GM19467 (cell line): ENCODE results near the gene TUBA4A.

Source experiments
- ATAC-seq: cut with Tn5 transposase; IDR thresholded peaks from one replicate; pipeline ENCODE4 v1.9.1; 2021; ENCODE audit warnings: mild to moderate bottlenecking, moderate library complexity; ENCODE audit not compliant: unreplicated experiment

Gene TUBA4A

GRCh38 chr2:219253753-219254589, at the start of gene TUBA4A:
TSS of gene TUBA4A (minus strand) at chr2:219253918. CDS start at chr2:219253858, 60 bp downstream.
- ATAC-seq = peak; percentile 41

GRCh38 chr2:219302412-219302968, 48.8 kb upstream of the TUBA4A start:
- no peak for ATAC-seq

DNA sequence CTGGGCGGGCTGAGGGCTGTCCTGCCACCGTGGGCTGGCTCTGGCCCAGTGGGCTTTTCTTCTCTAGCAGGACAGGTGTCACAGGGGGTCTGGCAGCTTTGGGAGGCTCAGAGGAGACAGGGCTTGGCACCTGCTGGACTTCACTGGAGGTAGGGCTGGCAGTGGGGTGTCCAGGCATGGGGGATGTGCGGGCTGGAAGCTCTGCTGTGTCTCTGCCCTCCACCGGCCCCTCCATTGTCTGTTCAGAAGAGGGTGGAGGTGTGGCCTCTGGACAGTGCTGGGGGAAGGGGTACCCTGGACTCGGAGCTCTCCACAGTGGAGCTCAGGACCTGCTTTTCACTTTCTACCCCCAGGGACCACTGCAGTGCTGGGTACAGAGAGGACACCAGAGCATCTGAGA, 46.3 kb upstream of the TUBA4A start:
- no peak for ATAC-seq

- no peak for ATAC-seq
Measured at GRCh38 chr2:219299372-219299760, 45.6 kb upstream of the TUBA4A start.

- ATAC-seq = peak; percentile 57
Measured at GRCh38 chr2:219298759-219299371, 45.1 kb upstream of the TUBA4A start.

GRCh38 chr2:219297766-219298456, 44.2 kb upstream of the TUBA4A start:
- ATAC-seq = no peak

DNA sequence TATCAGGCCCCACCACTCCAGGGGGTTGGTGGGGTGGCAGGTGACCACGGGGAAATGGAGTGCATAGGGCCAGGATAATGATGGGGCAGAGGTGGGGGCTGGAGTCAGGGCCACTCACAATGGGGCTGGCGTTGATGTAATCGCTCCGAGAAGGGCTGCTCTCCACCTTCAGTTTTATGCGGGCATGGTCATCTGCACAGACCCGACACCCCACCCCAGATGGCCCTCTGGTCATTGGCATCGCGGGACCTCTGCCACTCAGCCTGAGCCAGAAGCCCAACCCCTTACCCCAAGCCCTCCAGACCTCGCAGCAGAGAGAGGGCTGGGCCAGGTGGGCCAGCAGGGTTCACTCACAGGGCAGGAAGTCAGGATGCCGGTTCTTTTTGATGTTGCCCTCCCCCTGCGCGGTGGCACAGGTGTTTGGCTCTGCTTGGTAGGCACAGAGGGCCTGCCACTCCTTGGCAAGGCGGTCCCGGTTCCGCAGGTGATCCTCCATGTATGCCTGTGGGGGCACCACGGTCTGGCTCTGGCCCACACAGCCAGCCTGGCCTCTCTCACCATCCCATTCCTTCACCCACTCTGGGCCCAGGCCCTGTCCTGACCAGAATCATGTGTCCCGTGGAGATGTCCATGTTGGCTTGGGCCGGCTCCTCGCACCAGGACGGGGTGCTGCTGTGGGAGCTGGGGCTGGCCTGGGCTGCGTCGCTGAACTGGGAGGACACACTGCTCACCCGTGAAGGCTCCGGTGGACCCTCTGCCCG, 43.1 kb upstream of the TUBA4A start:
- no peak for ATAC-seq

GRCh38 chr2:219296142-219296541, 42.4 kb upstream of the TUBA4A start:
- no peak for ATAC-seq

DNA sequence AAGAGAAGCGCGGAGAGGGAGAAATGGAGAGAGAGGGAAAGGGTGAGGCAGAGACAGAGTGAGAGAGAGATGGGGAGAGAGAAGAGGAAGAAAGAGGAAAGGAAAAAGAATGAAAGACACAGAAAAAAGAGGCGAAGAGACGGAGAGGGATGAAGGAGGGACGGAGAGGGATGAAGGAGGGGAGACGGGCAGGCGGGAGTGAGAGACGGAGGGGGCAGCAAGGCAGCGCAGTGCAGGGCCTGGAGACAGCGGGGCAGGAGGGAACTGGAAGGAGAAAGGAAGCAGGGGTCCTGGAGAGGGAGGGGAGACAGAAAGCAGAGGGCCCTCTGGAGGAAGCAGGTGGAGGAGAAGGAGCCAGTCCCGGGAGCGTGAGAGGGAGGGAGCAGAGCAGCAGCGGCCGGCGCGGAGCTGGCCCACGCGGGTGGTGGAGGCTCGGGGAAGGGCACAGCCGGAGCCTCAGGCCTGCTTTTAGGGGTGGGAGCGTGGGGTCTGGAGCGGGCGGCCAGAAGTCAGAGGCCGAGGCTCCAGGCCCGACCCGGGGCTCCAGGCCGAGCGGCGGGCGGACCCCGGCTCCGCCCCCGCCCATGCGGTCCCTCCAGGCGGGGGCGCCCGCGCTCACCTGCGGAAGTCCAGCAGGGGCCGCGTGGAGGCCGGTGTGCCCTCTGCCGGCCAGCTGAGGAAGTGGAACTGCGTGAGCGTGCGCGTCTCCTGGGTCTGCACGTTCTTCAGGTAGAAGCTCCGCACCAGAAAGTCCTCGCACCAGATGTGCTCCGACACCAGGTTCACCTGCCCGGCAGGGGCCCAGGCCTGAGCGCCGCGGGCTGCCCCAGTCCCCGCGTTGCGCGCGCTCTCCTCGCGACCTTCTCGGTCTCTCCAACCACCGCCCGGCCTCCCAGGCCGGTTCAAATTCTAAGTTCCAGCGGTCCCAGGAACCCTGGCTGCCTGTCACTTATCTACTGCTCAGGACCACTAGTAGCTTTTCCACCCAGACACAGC, 40.9 kb upstream of the TUBA4A start:
- peak; percentile 76 for ATAC-seq

- no peak for ATAC-seq
Measured at GRCh38 chr2:219293736-219294231, 40.1 kb upstream of the TUBA4A start.

- ATAC-seq = no peak
Measured at GRCh38 chr2:219292616-219293015, 38.9 kb upstream of the TUBA4A start.

GRCh38 chr2:219291910-219292490, 38.3 kb upstream of the TUBA4A start:
- ATAC-seq = no peak

DNA sequence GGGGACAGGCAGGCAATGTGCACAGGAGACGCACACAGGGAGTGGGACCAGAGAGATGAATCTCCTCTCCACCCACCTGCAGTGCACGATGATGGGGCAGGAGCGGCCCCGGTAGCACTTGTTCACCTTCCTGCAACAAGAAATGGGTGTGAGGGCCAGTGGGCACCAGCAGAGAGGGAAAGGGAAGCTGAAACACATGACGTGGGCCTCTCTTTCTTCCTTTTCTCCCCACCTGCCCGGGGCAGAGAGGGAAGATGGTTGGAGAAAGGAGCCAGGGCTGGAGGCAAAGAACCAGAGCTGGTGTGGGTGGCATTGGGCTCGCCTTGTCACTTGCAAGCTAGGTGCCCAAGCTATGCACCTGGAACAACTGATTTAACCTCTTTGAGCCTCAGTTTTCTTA, 37.7 kb upstream of the TUBA4A start:
- no peak for ATAC-seq

DNA sequence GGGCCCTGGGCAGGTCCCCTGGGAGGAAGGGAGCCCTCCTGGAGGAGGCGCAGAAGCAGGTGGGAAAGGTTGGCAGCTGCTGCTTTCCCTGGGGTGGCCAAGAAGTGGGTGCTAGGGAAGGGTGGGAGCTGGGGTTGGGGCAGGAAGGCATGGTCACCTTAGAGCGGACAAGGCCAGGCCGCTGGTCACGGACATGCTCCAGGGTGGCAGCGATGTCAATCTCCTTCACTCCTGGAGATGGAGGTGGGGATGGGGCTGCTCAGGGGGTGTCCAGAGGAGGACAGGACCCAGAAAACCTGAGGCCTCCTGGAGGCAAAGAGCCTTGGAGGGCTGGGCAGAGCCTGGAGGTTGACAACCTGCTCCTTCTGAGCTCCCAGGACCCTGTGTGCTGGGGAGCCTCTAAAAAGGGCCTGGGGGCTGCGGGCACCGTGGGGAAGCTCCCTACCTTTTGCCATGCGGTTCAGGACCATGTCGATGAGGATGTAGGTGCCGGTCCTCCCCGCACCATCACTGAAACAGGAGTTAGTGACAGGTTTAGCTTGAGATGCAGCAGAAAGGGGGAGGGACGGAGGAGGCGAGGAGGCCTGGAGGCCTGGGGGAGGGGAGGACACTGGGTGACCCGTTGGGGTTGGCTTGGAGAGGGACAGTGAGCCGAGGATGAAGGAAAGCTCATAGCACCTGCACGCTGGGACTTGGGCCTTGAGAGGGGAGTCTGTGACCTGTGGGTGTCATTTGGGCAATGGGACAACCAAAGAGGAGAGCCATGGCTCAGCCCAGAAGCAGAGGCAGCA, 36.9 kb upstream of the TUBA4A start:
- ATAC-seq = no peak

- no peak for ATAC-seq
Measured at GRCh38 chr2:219289537-219290361, 36.0 kb upstream of the TUBA4A start.

DNA sequence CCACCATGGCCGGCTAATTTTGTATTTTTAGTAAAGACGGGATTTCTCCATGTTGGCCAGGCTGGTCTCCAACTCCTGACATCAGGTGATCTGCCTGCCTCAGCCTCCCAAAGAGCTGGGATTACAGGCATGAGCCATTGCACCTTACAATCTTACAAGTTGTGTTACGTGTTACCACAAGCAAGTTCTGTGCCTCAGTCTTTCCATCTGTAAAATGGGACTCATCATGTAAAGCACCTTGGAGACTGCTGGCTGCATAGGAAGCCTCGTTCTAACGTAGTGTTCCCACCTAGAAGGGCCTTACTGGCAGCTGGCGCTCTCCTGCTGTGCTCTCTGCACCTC, 35.4 kb upstream of the TUBA4A start:
- ATAC-seq = no peak

DNA sequence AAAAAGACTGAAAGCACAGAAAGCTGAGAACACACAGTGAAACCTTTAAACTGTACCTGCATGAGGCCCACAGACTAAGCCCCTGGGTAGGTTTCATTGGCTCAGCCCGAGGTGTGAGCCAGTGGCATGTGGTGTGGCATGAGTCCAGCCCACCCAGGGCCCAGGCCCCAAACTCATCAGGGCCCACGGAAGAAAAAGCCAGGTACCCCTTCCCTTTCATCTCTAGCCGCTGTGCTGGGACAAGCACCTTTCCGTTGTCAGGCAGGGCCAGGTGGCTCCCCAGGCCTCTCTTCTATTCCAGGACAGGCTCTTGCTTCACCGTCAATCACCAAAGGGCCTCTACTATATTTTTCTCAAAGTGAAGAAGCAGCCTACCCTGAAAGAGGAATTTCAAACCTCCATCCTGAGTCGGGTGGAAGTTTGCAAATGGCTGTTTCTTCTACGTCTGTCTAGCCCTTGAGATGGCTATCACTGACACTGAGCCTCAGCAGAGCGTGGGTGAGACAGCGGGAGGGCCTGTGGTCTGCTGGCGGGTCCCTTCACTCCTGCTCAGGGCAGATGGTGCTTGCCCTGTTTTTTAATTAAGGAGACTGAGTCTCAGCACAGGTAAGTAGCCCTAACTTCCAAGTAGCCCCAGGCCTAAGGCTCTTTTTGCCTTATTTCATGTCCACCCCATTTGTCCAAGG, 34.0 kb upstream of the TUBA4A start:
- ATAC-seq = no peak
